ENCODE data around the gene IL22RA1. TPM values are rescaled to one million over a fixed set of nuclear protein-coding genes. Genes with fewer than 3 reads are reported as not detected.

The IL22RA1 gene
- total and polyA plus RNA-seq, 2 of the 8 experiments (the other 6 are each of a cell fraction or from before 2014, with no cell fraction given) = 0.17 to 0.32 TPM

GRCh38 chr1:24105368-24106160, 37.4 kb downstream of the IL22RA1 start (continued):
- TF ChIP-seq, protein P1, sequence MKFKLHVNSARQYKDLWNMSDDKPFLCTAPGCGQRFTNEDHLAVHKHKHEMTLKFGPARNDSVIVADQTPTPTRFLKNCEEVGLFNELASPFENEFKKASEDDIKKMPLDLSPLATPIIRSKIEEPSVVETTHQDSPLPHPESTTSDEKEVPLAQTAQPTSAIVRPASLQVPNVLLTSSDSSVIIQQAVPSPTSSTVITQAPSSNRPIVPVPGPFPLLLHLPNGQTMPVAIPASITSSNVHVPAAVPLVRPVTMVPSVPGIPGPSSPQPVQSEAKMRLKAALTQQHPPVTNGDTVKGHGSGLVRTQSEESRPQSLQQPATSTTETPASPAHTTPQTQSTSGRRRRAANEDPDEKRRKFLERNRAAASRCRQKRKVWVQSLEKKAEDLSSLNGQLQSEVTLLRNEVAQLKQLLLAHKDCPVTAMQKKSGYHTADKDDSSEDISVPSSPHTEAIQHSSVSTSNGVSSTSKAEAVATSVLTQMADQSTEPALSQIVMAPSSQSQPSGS (IDR thresholded peaks at IDR 0.05; ENCODE audit: low read length) = no peak
- no peak for TF ChIP-seq KDM5A (IDR thresholded peaks at IDR 0.05; ENCODE audit: low read length)
